Measurements from ENCODE around the gene OAS1. TPM values are rescaled to one million over a fixed set of nuclear protein-coding genes. Genes with fewer than 3 reads are reported as not detected.

The OAS1 gene
- total and polyA plus RNA-seq, 2 of the 8 experiments (the other 6 are each of a cell fraction or from before 2014, with no cell fraction given), result 0.23 TPM; not detected in 1

DNA sequence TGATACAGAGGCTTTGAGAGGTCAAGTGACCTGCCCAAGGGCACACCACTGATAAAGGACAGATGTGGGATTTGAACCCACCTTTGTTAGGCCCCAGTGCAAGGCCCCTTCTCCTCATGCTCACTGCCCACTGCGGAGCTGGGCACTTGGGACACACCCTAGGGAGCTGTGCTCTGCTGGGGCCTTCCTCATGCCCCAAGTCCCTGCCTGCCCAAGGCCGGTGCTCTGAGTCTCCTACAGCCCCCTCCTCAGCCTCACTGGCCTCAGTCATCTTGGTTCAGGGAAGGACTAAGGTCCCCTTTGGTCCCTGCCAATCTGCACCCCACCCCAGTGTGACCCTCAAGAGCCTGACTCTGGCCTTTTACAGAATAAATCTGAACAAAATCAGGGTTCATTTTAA is 23.6 kb downstream of the OAS1 start:
- Histone ChIP-seq H3K27me3 (replicated peaks in 1 of 4; ENCODE audit: control insufficient read depth in 3 of 4, extremely low read depth in 1 of 4, insufficient read depth in 3 of 4, low read length in 3 of 4) (no peaks in the 10 kb centered on the region), H2BK120ac (replicated peaks; ENCODE audit: low read depth, low read length) (no peak overlapping the region), H2AK5ac (ENCODE audit: low read depth, low read length) (no peak overlapping the region), H3K27ac (ENCODE audit: low read depth, low read length) (no peak overlapping the region), H3K79me2 (ENCODE audit: control insufficient read depth in 1 of 2, insufficient read depth in 2 of 2, low read length in 2 of 2) (no peaks in the 10 kb centered on the region), H2BK15ac (ENCODE audit: low read length) (no peak overlapping the region), H3K23ac (ENCODE audit: insufficient read length) (no peak overlapping the region), H4K5ac (ENCODE audit: insufficient read length, low read depth, low read length) (no peak overlapping the region), H2BK5ac (ENCODE audit: low read depth, low read length) (no peak overlapping the region), H3K56ac (replicated peaks; ENCODE audit: insufficient read length, low read depth, low read length) (no peak overlapping the region), H4K91ac (replicated peaks; ENCODE audit: insufficient read length, low read length) (no peak overlapping the region), H3K9ac (replicated peaks in 1 of 4; ENCODE audit: extremely low read depth in 1 of 4, low read depth in 3 of 4, low read length in 3 of 4) (no peak overlapping the region), H3K4me1 (replicated peaks in 1 of 4; ENCODE audit: control insufficient read depth in 3 of 4, insufficient read depth in 4 of 4, low read length in 3 of 4) (peaks cover 0 to 5% (median 0%) of the 10 kb centered on the region in 4 experiments; a peak in 2 of 7 replicates), H3K14ac (ENCODE audit: insufficient read length) (no peak overlapping the region), H3K79me1 (ENCODE audit: low read depth, low read length) (no peaks in the 10 kb centered on the region), H2AFZ (ENCODE audit: low read length) (no peak overlapping the region), H3K18ac (ENCODE audit: extremely low read depth, low read length) (no peak overlapping the region), H3K36me3 (ENCODE audit: control insufficient read depth in 2 of 4, insufficient read depth in 4 of 4, low read length in 3 of 4) (no peaks in the 10 kb centered on the region), H3K4ac (replicated peaks; ENCODE audit: insufficient read length, low read depth, low read length) (no peak overlapping the region), H2BK12ac (ENCODE audit: low read depth, low read length) (no peak overlapping the region), H4K20me1 (replicated peaks in 1 of 2; ENCODE audit: control insufficient read depth in 1 of 2, insufficient read depth in 2 of 2, low read length in 2 of 2) (no peaks in the 10 kb centered on the region), H3K4me3 (ENCODE audit: extremely low read depth in 1 of 4, insufficient read depth in 2 of 4, low read depth in 3 of 4, low read length in 4 of 4) (no peak overlapping the region), H2BK20ac (ENCODE audit: low read length) (no peak overlapping the region), H3K23me2 (ENCODE audit: low read depth, low read length) (no peaks in the 10 kb centered on the region), H3K4me2 (ENCODE audit: insufficient read depth in 1 of 2, low read depth in 2 of 2, low read length in 2 of 2) (no peak overlapping the region), H4K8ac (ENCODE audit: extremely low read depth, insufficient read depth, low read length) (no peak overlapping the region), H3K9me3 (ENCODE audit: insufficient read depth in 2 of 2, low read depth in 1 of 2, low read length in 1 of 2) (peaks cover 0 to 12% of the 10 kb centered on the region in 2 experiments; a peak in 2 of 4 replicates)
- TF ChIP-seq SIRT6 (IDR thresholded peaks at IDR 0.05; ENCODE audit: low read length) (no peak), SAP30 (IDR thresholded peaks at IDR 0.05; ENCODE audit: insufficient read depth, insufficient replicate concordance, low read length) (no peak), CHD1 (IDR thresholded peaks at IDR 0.05; ENCODE audit: low read depth, low read length) (no peak), YY1 (IDR thresholded peaks at IDR 0.05; ENCODE audit: low read depth, low read length) (no peak), FOSL1 (IDR thresholded peaks at IDR 0.05; ENCODE audit: insufficient read depth, low read depth, low read length) (no peak), E2F6 (IDR thresholded peaks at IDR 0.05) (no peak), POLR2A (IDR thresholded peaks at IDR 0.05; ENCODE audit: control extremely low read depth in 1 of 2, low read depth in 2 of 2, low read length in 2 of 2) (no peak)
- TF ChIP-seq, protein P1, sequence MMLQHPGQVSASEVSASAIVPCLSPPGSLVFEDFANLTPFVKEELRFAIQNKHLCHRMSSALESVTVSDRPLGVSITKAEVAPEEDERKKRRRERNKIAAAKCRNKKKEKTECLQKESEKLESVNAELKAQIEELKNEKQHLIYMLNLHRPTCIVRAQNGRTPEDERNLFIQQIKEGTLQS (IDR thresholded peaks at IDR 0.05; ENCODE audit: insufficient read depth, low read depth, low read length), result no peak
- DNase-seq (ENCODE audit: low read depth in 1 of 2, low spot score in 2 of 2) (no peak), FAIRE-seq (no peak)
- POLR2A ChIA-PET (ENCODE audit: partially characterized antibody), result no interaction called here
- CTCF ChIA-PET (ENCODE audit: partially characterized antibody), result interaction anchor here (1.7 to 2.4 kb wide), 3 partner anchors 10 to 63 kb away, joined by 3 to 7 read pairs (median 6); no protein-coding TSS in a partner anchor
- whole genome bisulfite sequencing, 2 experiments (ENCODE audit: extremely low coverage in 1 of 2, insufficient coverage in 1 of 2, insufficient read length in 1 of 2, insufficient replicate concordance in 2 of 2, low coverage in 1 of 2, low lambda C conversion rate in 2 of 2, missing lambda C conversion rate in 1 of 2), result 85% methylated on average over 2 of the region's 2 CpGs; no CpG with 5 or more reads in 1 of the 2 experiments
